Endothelial cell of umbilical vein (primary cell): ENCODE results near the gene AGR2. TPM values are rescaled to one million over a fixed set of nuclear protein-coding genes. Genes with fewer than 3 reads are reported as not detected.

ENCODE experiments used
- BruUV-seq: library from RNA; stranded (reverse); fragments of 400-500 nt; replicated peaks from 2 replicates; lab custom pipeline; 2021; lab: Mats Ljungman, UMichigan
- CTCF ChIA-PET: fragments of 300-600, 350-600 bp; sonication (Branson Sonifier 250); formaldehyde crosslinking; loops from one replicate; lab custom pipeline; 2021; ENCODE audit warnings: antibody characterized with exemption, inconsistent platforms; lab: Charles Lee
- POLR2A ChIA-PET: fragments of 300-600, 350-600 bp; sonication (Branson Sonifier 250); formaldehyde crosslinking; loops from one replicate; lab custom pipeline; 2021; ENCODE audit warnings: antibody characterized with exemption, inconsistent platforms; lab: Charles Lee
- DNase-seq: peaks from one replicate; pipeline ENCODE4 v3.0.0-alpha.2; 2011; ENCODE audit warnings: low read depth, low spot score
- FAIRE-seq: peaks from 2 replicates; lab custom pipeline; 2011; peaks lifted over from hg19 to GRCh38; lab: Jason Lieb, UNC
- H2AFZ ChIP-seq: 2 replicates; pipeline ENCODE4 v1.6.0; 2012; ENCODE audit warnings: low read depth, low read length, control low read depth, inconsistent platforms
- H3K27ac ChIP-seq: 2 replicates; pipeline ENCODE4 v1.5.1; 2011; ENCODE audit warnings: low read depth, mild to moderate bottlenecking, control low read depth, low read length, moderate library complexity; ENCODE audit not compliant: insufficient read depth
- H3K27me3 ChIP-seq, 2 experiments: 2 replicates each; pipeline versions ENCODE4 v1.6.0 to v1.6.1; 2011; ENCODE audit warnings: low read length in 2 of 2, mixed read lengths in 1 of 2; ENCODE audit not compliant: control insufficient read depth in 2 of 2, insufficient read depth in 2 of 2
- H3K36me3 ChIP-seq, 2 experiments: 2 replicates in 1 of 2; 3 replicates in 1 of 2; pipeline ENCODE4 v1.5.1; 2011; ENCODE audit warnings: low read length in 2 of 2, mild to moderate bottlenecking in 1 of 2, moderate library complexity in 1 of 2; ENCODE audit not compliant: control insufficient read depth in 2 of 2, insufficient read depth in 2 of 2; ENCODE audit errors: extremely low read depth in 1 of 2
- H3K4me1 ChIP-seq: 3 replicates; pipeline ENCODE4 v1.5.1; 2011; ENCODE audit warnings: mild to moderate bottlenecking, low read length; ENCODE audit not compliant: control insufficient read depth, insufficient read depth; ENCODE audit errors: extremely low read depth
- H3K4me2 ChIP-seq: 2 replicates; pipeline ENCODE4 v1.6.1; 2011; ENCODE audit warnings: low read length, control low read depth, mixed read lengths; ENCODE audit not compliant: insufficient read depth
- H3K4me3 ChIP-seq, 3 experiments: fragments of 200-600 bp in 1 of 3; sonication (generic), shearing (Covaris generic) in 1 of 3; replicated peaks in 1 of 3; 2 replicates each; pipeline ENCODE4 v1.5.1; 2011 to 2016; ENCODE audit warnings: control low read depth in 3 of 3, low read length in 3 of 3, mild to moderate bottlenecking in 2 of 3, inconsistent platforms in 1 of 3, low read depth in 1 of 3, moderate library complexity in 1 of 3; ENCODE audit not compliant: insufficient read depth in 1 of 3
- H3K79me2 ChIP-seq: 2 replicates; pipeline ENCODE4 v1.6.0; 2012; ENCODE audit warnings: low read length, inconsistent platforms; ENCODE audit not compliant: control insufficient read depth, insufficient read depth
- H3K9ac ChIP-seq: replicated peaks from 2 replicates; pipeline ENCODE3; 2011; ENCODE audit warnings: low read length, control low read depth; ENCODE audit not compliant: insufficient read depth; ENCODE audit errors: extremely low read depth
- H3K9me1 ChIP-seq: replicated peaks from 3 replicates; pipeline ENCODE4 v1.6.0; 2011; ENCODE audit warnings: mild to moderate bottlenecking, low read length; ENCODE audit not compliant: control insufficient read depth, insufficient read depth; ENCODE audit errors: extremely low read depth
- H3K9me3 ChIP-seq: replicated peaks from 2 replicates; pipeline ENCODE4 v1.5.1; 2012; ENCODE audit warnings: low read length, inconsistent platforms; ENCODE audit not compliant: control insufficient read depth, insufficient read depth
- H4K20me1 ChIP-seq: replicated peaks from 2 replicates; pipeline ENCODE3; 2011; ENCODE audit warnings: mild to moderate bottlenecking, low read length; ENCODE audit not compliant: control insufficient read depth, insufficient read depth; ENCODE audit errors: extremely low read depth
- CTCF ChIP-seq, 2 donors: IDR thresholded peaks; 1 replicate in 1 of 2; 2 replicates in 1 of 2; pipeline ENCODE4 v1.5.1; 2011; ENCODE audit warnings: low read length in 2 of 2, mild to moderate bottlenecking in 2 of 2, moderate library complexity in 2 of 2, control low read depth in 1 of 2, inconsistent platforms in 1 of 2, low read depth in 1 of 2; ENCODE audit not compliant: insufficient read depth in 1 of 2; ENCODE audit errors: extremely low read depth in 1 of 2
- EZH2 ChIP-seq: IDR thresholded peaks from 2 replicates; pipeline ENCODE4 v1.6.1; 2012; ENCODE audit warnings: borderline replicate concordance, low read depth, mild to moderate bottlenecking, moderate library complexity, low read length, inconsistent platforms; ENCODE audit not compliant: severe bottlenecking
- FOS ChIP-seq: IDR thresholded peaks from 2 replicates; pipeline ENCODE4 v1.6.1; 2011; ENCODE audit warnings: mild to moderate bottlenecking, low read length, moderate library complexity, borderline replicate concordance; ENCODE audit not compliant: insufficient read depth
- GATA2 ChIP-seq: IDR thresholded peaks from 2 replicates; pipeline ENCODE4 v1.7.0; 2011; ENCODE audit warnings: low read depth, mild to moderate bottlenecking, moderate library complexity, mixed read lengths, low read length; ENCODE audit not compliant: insufficient read length, insufficient read depth
- JUN ChIP-seq: IDR thresholded peaks from 2 replicates; pipeline ENCODE4 v1.6.1; 2011; ENCODE audit warnings: borderline replicate concordance, low read depth; ENCODE audit not compliant: insufficient read length, insufficient read depth
- MAX ChIP-seq: IDR thresholded peaks from 2 replicates; pipeline ENCODE4 v1.6.1; 2011; ENCODE audit not compliant: insufficient read depth, insufficient read length
- MYC ChIP-seq: IDR thresholded peaks from one replicate; pipeline ENCODE4 v1.6.1; 2011; ENCODE audit warnings: mild to moderate bottlenecking, low read depth, low read length
- POLR2A ChIP-seq: IDR thresholded peaks from 2 replicates; pipeline ENCODE4 v1.6.1; 2012; ENCODE audit warnings: low read depth, mild to moderate bottlenecking, control low read depth, low read length
- POLR2AphosphoS5 ChIP-seq: IDR thresholded peaks from 2 replicates; pipeline ENCODE4 v1.6.1; 2012; ENCODE audit warnings: low read depth, mild to moderate bottlenecking, control low read depth, low read length, moderate library complexity; ENCODE audit not compliant: insufficient read depth
- dilution Hi-C: fragments of 300-500 bp; cut with MboI; formaldehyde crosslinking; loops from one replicate; pipeline ENCODE4 v1.15.0; 2019; ENCODE audit warnings: low sequenced_read_pairs; ENCODE audit not compliant: extremely low pct_ligation_motif_present
- intact Hi-C: fragments of 100-400 bp; cut with micrococcal nuclease; formaldehyde crosslinking; loops from one replicate; pipeline ENCODE4 v1.10.0; 2022
- polyA plus RNA-seq, 4 experiments: library from polyadenylated mRNA; depleted of rRNA in 3 of 4; stranded (reverse) in 3 of 4; unstranded in 1 of 4; fragments of >200 nt; gene quantifications; 2 replicates each; pipeline versions ENCODE4 v1.2.1 to v1.2.3, GENCODE V29; 2011 to 2012; ENCODE audit warnings: missing spikeins in 1 of 4
- total RNA-seq: library from RNA; stranded (reverse); gene quantifications from 2 replicates; pipeline ENCODE4 v1.2.3, GENCODE V29; 2021

The AGR2 gene
- total and polyA plus RNA-seq, 2 donors (not counting 3 experiments of a cell fraction or from before 2014, with no cell fraction given): not detected

- dilution Hi-C loops: no loop called here
- FAIRE-seq: no peak
Observed at GRCh38 chr7:16779051-16779450, 25.7 kb downstream of the AGR2 start.

More at GRCh38 chr7:16779051-16779450, 25.7 kb downstream of the AGR2 start:
- H2AFZ ChIP-seq: no peak overlapping the region
- H3K9me1 ChIP-seq: no peaks in the 10 kb centered on the region
- H3K27ac ChIP-seq: no peak overlapping the region
- no peak overlapping the region for H3K4me2 ChIP-seq
- H3K9ac ChIP-seq: no peak overlapping the region
- H3K79me2 ChIP-seq: no peaks in the 10 kb centered on the region
- BruUV-seq: no TSS peak
- TF ChIP-seq MYC (no peak), JUN (no peak), POLR2A (no peak), EZH2 (no peak), MAX (no peak), POLR2AphosphoS5 (no peak), GATA2 (no peak), FOS (no peak), CTCF (IDR thresholded peaks at IDR 0.05; ENCODE audit: extremely low read depth in 1 of 2, insufficient read depth in 1 of 2, low read depth in 1 of 2, low read length in 2 of 2) (no peak)
- no peaks in the 10 kb centered on the region for H3K4me1 ChIP-seq
- CTCF ChIA-PET: no interaction called here
- H3K27me3 ChIP-seq: no peaks in the 10 kb centered on the region
- no peaks in the 10 kb centered on the region for H3K9me3 ChIP-seq
- intact Hi-C loops: no loop called here
- no peaks in the 10 kb centered on the region for H4K20me1 ChIP-seq
- H3K36me3 ChIP-seq: no peaks in the 10 kb centered on the region
- no peak overlapping the region for H3K4me3 ChIP-seq
- POLR2A ChIA-PET: no interaction called here
- no peak for DNase-seq
